A673 (cell line): ENCODE results near the gene ATP6V1C2.

ENCODE experiments used
- CTCF ChIP-seq: fragments of 300-800, 200-600 bp; sonication (generic); conservative IDR thresholded peaks from 2 replicates; pipeline ENCODE4 v1.5.1; 2017; ENCODE audit warnings: low read depth, mild to moderate bottlenecking, antibody characterized with exemption, low read length, moderate library complexity, mixed read lengths
- EZH2 ChIP-seq: fragments of 200-600 bp; sonication (generic); IDR thresholded peaks from 2 replicates; pipeline ENCODE4 v1.6.1; 2017; ENCODE audit warnings: borderline replicate concordance, low read depth, mild to moderate bottlenecking, mixed read lengths, antibody characterized with exemption, low read length; ENCODE audit not compliant: poor library complexity, severe bottlenecking

GRCh38 chr2:10768063-10768507 lies 46.7 kb downstream of the ATP6V1C2 start:
- TF ChIP-seq CTCF = no peak
- no peak for TF ChIP-seq EZH2
